ENCODE data around the gene AKAP13.
A peak's percentile ranks its signal among the peaks of the same experiment; 100 is the strongest.
"Not testable (repeated sequence)": the region's sequence is repeated elsewhere in the genome, so short reads cannot be mapped to it uniquely, and the experiment has no call there.

Gene AKAP13

GRCh38 chr15:85380217-85380811, at the start of gene AKAP13:
Gene AKAP13 (plus strand): TSS chr15:85380603. CDS start chr15:85485721, 105,118 bp downstream.
- DNase-seq (ENCODE audit: low read depth in 2 of 2, low spot score in 1 of 2) = peak; percentile 80 to 92

GRCh38 chr15:85330901-85331588, 49.4 kb upstream of the AKAP13 start:
- DNase-seq (ENCODE audit: low read depth in 2 of 2, low spot score in 1 of 2) = peak; percentile 39 to 52

GRCh38 chr15:85331655-85332285, 48.6 kb upstream of the AKAP13 start:
- no peak for DNase-seq (ENCODE audit: low read depth in 2 of 2, low spot score in 1 of 2)

GRCh38 chr15:85333132-85333831, 47.1 kb upstream of the AKAP13 start:
- no peak for DNase-seq (ENCODE audit: low read depth in 2 of 2, low spot score in 1 of 2)

GRCh38 chr15:85334241-85334640, 46.2 kb upstream of the AKAP13 start:
- DNase-seq (ENCODE audit: low read depth in 2 of 2, low spot score in 1 of 2) = no peak

- DNase-seq (ENCODE audit: low read depth in 2 of 2, low spot score in 1 of 2) = no peak
Observed at GRCh38 chr15:85335193-85335942, 45.0 kb upstream of the AKAP13 start.

- DNase-seq (ENCODE audit: low read depth in 2 of 2, low spot score in 1 of 2) = no peak
Observed at GRCh38 chr15:85336880-85337279, 43.5 kb upstream of the AKAP13 start.

- DNase-seq (ENCODE audit: low read depth in 2 of 2, low spot score in 1 of 2) = no peak
Observed at GRCh38 chr15:85337425-85338074, 42.9 kb upstream of the AKAP13 start.

- DNase-seq (ENCODE audit: low read depth in 2 of 2, low spot score in 1 of 2) = no peak
Observed at GRCh38 chr15:85340321-85340665, 40.1 kb upstream of the AKAP13 start.

GRCh38 chr15:85340852-85341251, 39.6 kb upstream of the AKAP13 start:
- DNase-seq (ENCODE audit: low read depth in 2 of 2, low spot score in 1 of 2) = no peak

- not testable (repeated sequence) for DNase-seq (ENCODE audit: low read depth in 2 of 2, low spot score in 1 of 2)
Observed at GRCh38 chr15:85342163-85342562, 38.2 kb upstream of the AKAP13 start.

- DNase-seq (ENCODE audit: low read depth in 2 of 2, low spot score in 1 of 2) = not testable (repeated sequence)
Observed at GRCh38 chr15:85343443-85343842, 37.0 kb upstream of the AKAP13 start.

- not testable (repeated sequence) for DNase-seq (ENCODE audit: low read depth in 2 of 2, low spot score in 1 of 2)
Observed at GRCh38 chr15:85344241-85344640, 36.2 kb upstream of the AKAP13 start.

GRCh38 chr15:85344653-85345114, 35.7 kb upstream of the AKAP13 start:
- not testable (repeated sequence) for DNase-seq (ENCODE audit: low read depth in 2 of 2, low spot score in 1 of 2)

GRCh38 chr15:85345196-85345918, 35.0 kb upstream of the AKAP13 start:
- DNase-seq (ENCODE audit: low read depth in 2 of 2, low spot score in 1 of 2) = not testable (repeated sequence)

- DNase-seq (ENCODE audit: low read depth in 2 of 2, low spot score in 1 of 2) = not testable (repeated sequence)
Observed at GRCh38 chr15:85346462-85347084, 33.8 kb upstream of the AKAP13 start.

GRCh38 chr15:85347264-85348047, 32.9 kb upstream of the AKAP13 start:
- DNase-seq (ENCODE audit: low read depth in 2 of 2, low spot score in 1 of 2) = not testable (repeated sequence)

- not testable (repeated sequence) for DNase-seq (ENCODE audit: low read depth in 2 of 2, low spot score in 1 of 2)
Observed at GRCh38 chr15:85348048-85348766, 32.2 kb upstream of the AKAP13 start.

All from stimulated activated CD8-positive, alpha-beta memory T cell treated with anti-CD3 and anti-CD28 coated beads, Interleukin-4, amount 100 ng/mL, for 4 hours (primary cell).